Measurements from ENCODE around the gene ARHGAP8.

DNA sequence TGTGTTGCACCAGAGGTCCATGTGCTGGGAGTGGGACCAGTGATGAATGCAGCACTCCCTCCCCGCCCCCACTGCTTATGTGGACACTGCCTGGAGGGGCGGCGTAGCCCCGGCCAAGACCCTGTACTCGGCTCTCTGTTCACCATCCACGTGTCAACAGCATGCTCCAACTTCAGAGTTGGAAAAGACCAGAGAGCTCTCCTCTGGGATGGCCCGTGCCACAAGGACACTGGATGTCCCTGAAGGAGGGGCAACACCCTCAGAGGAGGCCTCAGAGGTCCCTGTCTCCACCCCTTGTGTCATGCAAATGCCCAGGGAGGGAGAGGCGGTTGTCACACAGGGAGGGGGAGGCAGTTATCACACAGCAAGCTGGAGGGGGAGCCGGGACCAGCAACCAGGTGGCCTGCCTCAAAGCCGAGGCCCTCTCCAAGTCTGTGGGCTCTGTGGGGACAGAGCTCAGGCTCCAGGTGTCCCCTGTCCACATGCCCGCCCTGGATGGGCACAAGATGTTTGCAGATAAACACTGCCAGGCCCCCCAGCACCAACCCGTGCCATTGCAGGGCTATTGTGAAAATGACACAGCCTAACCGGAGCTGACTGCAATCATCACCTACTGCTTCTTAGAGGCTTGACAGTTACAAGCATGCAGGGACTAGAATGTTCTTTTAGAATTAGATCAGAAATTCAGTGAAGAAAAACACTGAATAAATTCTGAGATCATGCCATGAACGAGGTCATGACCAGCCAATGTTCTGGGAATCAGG is 136.3 kb downstream of the ARHGAP8 start:
- TF ChIP-seq POLR2A (IDR thresholded peaks at IDR 0.05) (no peak), CTCF (IDR thresholded peaks at IDR 0.05) (no peak), EP300 (IDR thresholded peaks at IDR 0.05) (no peak), POLR2AphosphoS5 (IDR thresholded peaks at IDR 0.05) (no peak)
